GM12873 (cell line): ENCODE measurements around the gene MBOAT1.

Source experiments
- TF ChIP-seq, protein P1 (sequence below): IDR thresholded peaks from 2 replicates; pipeline ENCODE4 v1.5.1; 2012; ENCODE audit warnings: low read depth, mild to moderate bottlenecking, moderate library complexity, low read length, control low read depth; ENCODE audit not compliant: insufficient read depth; ENCODE audit errors: missing control alignments

MBOAT1 gene

DNA sequence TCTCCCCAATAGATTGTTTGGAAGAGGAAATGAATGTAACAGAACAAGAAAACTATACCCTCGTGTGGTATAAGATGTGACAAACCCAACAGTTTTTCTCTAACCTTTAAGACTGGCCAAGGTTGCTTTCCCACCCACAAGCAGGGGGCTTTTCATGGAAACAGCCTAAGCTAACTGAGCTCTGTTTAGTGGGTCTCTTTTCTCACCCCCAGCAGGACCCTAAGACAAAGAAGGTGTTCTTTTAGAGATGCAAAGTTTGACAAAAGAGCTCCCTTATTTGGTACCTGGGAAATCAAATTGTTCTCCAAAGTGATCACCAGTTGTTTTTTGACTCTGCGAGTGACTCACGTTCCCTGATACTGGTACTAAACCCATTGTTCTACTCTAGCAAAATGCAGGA is 59.1 kb downstream of the MBOAT1 start:
- TF ChIP-seq, protein P1, sequence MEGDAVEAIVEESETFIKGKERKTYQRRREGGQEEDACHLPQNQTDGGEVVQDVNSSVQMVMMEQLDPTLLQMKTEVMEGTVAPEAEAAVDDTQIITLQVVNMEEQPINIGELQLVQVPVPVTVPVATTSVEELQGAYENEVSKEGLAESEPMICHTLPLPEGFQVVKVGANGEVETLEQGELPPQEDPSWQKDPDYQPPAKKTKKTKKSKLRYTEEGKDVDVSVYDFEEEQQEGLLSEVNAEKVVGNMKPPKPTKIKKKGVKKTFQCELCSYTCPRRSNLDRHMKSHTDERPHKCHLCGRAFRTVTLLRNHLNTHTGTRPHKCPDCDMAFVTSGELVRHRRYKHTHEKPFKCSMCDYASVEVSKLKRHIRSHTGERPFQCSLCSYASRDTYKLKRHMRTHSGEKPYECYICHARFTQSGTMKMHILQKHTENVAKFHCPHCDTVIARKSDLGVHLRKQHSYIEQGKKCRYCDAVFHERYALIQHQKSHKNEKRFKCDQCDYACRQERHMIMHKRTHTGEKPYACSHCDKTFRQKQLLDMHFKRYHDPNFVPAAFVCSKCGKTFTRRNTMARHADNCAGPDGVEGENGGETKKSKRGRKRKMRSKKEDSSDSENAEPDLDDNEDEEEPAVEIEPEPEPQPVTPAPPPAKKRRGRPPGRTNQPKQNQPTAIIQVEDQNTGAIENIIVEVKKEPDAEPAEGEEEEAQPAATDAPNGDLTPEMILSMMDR: no peak

DNA sequence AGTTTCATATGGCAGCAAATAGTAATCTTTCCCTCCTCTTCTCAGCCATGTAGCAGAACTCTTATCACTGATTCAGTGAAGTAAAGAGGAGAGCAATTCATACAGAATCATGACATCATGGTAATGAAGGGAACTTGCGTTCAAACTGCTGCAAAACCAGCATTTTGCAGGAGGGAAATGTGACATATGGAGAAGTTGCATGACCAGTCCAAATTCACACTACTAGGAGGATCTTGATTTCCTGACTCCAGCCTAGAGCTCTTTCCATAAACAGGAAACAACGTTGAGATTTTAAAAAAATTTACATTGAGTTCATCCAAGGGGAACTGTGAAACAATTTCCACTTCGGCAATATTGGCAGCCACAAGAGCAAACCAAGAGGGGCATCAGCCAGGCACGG is 63.8 kb downstream of the MBOAT1 start:
- TF ChIP-seq, protein P1: no peak

DNA sequence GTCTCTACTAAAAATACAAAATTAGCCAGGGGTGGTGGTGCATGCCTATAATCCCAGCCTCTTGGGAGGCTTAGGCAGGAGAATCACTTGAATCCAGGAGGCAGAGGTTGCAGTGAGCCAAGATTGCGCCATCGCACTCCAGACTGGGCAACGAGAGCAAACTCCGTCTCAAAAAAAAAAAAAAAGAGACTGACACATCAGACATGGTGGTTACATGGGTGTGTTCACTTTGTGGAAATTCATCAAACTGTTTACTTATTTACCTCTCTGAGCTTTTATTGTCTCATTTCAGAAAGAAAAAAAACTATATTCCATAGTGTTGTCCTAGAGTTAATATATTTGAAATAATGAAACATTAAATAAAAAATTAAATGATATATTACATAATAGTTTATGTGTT is 64.8 kb downstream of the MBOAT1 start:
- TF ChIP-seq, protein P1: no peak

DNA sequence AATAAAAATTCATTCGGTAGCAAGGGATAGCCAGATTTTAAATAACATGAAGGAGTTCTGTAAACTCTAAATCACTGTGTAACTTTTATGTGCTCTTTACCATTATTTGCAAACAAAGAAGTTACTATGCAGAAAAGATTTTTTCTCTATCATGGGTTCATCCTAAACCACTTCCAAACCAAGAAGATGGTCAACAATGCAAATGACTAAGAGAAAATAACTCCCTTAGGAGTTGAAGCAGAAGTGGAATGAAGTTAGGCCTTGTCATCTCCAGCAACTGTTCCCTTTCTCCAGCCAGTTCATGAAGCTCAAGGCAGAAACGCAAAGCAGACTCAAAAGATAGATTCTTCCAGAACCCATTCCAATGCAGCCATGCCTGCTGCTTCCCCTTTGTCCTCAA is 66.0 kb downstream of the MBOAT1 start:
- TF ChIP-seq, protein P1: no peak

DNA sequence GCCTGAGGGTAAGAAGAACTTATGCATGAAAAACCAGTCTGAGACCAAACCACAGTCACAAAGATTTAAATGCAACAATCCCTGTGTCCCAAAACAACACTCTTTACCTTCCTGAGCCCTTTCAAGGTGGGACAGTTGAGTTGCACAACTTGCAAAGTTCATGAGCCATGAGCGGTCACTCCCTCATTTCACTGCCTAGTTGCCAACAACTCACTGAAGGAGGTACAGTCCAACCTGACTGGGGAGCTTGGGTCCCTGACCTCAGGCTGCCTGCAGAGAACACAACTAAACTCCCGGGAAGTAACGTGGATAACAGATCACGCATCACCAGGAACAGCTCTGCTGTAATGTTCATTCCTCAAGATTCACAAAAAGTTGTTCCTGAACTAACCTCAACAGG is 69.4 kb downstream of the MBOAT1 start:
- TF ChIP-seq, protein P1: no peak

DNA sequence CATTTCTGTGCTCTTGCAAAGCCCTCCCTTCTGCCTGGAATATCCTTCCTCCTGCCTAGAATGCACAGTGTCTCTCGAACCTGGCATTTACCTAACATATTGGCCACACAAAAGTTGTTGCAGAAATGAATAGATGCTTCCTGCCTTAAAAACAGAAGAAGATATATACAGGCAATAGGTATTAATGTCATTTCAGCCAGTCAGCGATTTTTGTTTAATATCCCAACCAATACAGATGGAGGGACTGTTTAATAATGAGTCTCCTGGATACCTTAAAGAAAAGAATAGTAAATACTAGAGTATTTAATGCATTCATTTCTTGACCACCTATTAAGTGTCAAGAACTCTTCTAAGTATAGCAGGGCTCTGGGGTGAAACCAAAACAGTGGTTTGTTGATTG is 70.3 kb downstream of the MBOAT1 start:
- TF ChIP-seq, protein P1: no peak

DNA sequence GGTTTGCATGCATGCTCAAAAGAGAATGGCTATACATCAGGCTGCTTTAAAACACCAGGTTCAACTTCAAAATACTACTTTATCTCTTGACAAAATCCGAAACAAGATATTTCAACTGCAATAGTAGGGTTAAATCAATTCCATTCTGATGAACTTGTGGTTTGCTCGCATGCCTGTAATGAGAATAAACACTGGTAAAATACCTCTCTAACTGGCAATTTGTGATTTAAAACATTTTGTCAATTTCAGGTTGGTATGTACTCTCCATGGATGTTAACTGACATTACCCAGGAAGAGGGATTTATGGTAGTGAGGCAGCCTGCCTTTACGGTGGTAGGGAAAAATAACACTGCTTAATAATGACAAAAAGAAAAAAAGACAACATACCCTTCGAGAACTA is 74.4 kb downstream of the MBOAT1 start:
- TF ChIP-seq, protein P1: no peak
